ENCODE data around the gene CEBPZ. TPM values are rescaled to one million over a fixed set of nuclear protein-coding genes. Genes with fewer than 3 reads are reported as not detected.

Gene CEBPZ
- total and polyA plus RNA-seq, 2 donors (not counting 1 experiment from before 2014, with no cell fraction given), result 5.3 to 56.5 TPM

DNA sequence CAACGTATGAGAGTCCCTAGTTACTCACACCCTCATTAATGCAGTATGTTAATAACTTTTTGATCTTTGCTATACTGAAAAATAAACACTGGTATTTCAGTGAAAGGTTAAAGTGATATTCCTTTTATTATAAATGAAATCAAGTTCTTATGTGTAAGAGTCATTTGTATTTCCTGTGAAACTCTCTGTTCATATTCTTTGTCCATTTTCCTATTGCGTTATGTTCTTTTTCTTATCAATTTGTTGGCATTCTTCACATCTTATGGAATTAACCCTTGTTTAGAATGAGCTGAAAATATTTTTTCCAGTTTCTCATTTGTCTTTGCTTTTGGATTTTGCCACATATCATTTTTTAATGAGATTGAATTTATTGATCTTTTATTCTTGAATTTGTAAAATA is 44.9 kb upstream of the CEBPZ start:
- Histone ChIP-seq H3K27me3 (replicated peaks in 1 of 4; ENCODE audit: control extremely low read depth in 1 of 4, control insufficient read depth in 3 of 4, insufficient read depth in 4 of 4, low read length in 3 of 4) (no peaks in the 10 kb centered on the region), H3K9me3 (ENCODE audit: control extremely low read depth in 1 of 3, control insufficient read depth in 2 of 3, insufficient read depth in 1 of 3, low read length in 2 of 3) (no peaks in the 10 kb centered on the region), H3K4me3 (ENCODE audit: control extremely low read depth in 1 of 5, extremely low read depth in 1 of 5, insufficient read depth in 1 of 5, low read depth in 2 of 5, low read length in 4 of 5) (no peak overlapping the region), H3K4me1 (ENCODE audit: control insufficient read depth in 2 of 2, insufficient read depth in 2 of 2, low read length in 2 of 2) (no peaks in the 10 kb centered on the region), H3K4me2 (replicated peaks; ENCODE audit: low read depth, low read length, poor library complexity, severe bottlenecking) (no peak overlapping the region), H3K9ac (ENCODE audit: low read length) (no peak overlapping the region), H3K79me2 (ENCODE audit: control insufficient read depth, insufficient read depth, low read length) (no peaks in the 10 kb centered on the region), H4K20me1 (ENCODE audit: control insufficient read depth, insufficient read depth, low read length, poor library complexity, severe bottlenecking) (no peaks in the 10 kb centered on the region), H2AFZ (ENCODE audit: insufficient read depth, low read depth, low read length, poor library complexity, severe bottlenecking) (no peak overlapping the region), H3K27ac (ENCODE audit: low read length in 2 of 2) (no peak overlapping the region), H3K36me3 (replicated peaks in 1 of 2; ENCODE audit: control extremely low read depth in 1 of 2, control insufficient read depth in 1 of 2, extremely low read depth in 1 of 2, insufficient read depth in 2 of 2, low read length in 1 of 2) (peaks cover 15 to 77% of the 10 kb centered on the region in 2 experiments)
- intact Hi-C loops (cut with micrococcal nuclease), result no loop called here
- POLR2A ChIA-PET, result no interaction called here
- CTCF ChIA-PET, result no interaction called here
- Mint-ChIP-seq H3K4me3 (no peak overlapping the region), H3K9me3 (ENCODE audit: insufficient read depth) (no peaks in the 10 kb centered on the region), H3K27ac (no peak overlapping the region), H3K4me1 (no peaks in the 10 kb centered on the region), H3K27me3 (no peaks in the 10 kb centered on the region)
- DNase-seq (no peak), ATAC-seq (ENCODE audit: low read depth) (no peak)
- no peak for TF ChIP-seq EZH2 (IDR thresholded peaks at IDR 0.05; ENCODE audit: borderline replicate concordance, insufficient read depth, low read depth, low read length, poor library complexity, severe bottlenecking)
- TF ChIP-seq CTCF (IDR thresholded peaks at IDR 0.05), result no peak
- WGBS (ENCODE audit: insufficient coverage), result no CpG with 5 or more reads among the region's 2 CpGs

GRCh38 chr2:37274359-37274965 is 43.1 kb upstream of the CEBPZ start:
- no peaks in the 10 kb centered on the region for H3K27me3 Mint-ChIP-seq
- H3K27me3 ChIP-seq (replicated peaks in 1 of 4; ENCODE audit: control extremely low read depth in 1 of 4, control insufficient read depth in 3 of 4, insufficient read depth in 4 of 4, low read length in 3 of 4), result no peaks in the 10 kb centered on the region
- no peak overlapping the region for H3K27ac Mint-ChIP-seq
- no peak overlapping the region for H3K4me2 ChIP-seq (replicated peaks; ENCODE audit: low read depth, low read length, poor library complexity, severe bottlenecking)
- 100% methylated on average over 2 of the region's 6 CpGs for WGBS (ENCODE audit: insufficient coverage)
- H3K9me3 ChIP-seq (ENCODE audit: control extremely low read depth in 1 of 3, control insufficient read depth in 2 of 3, insufficient read depth in 1 of 3, low read length in 2 of 3), result no peaks in the 10 kb centered on the region
- no peaks in the 10 kb centered on the region for H3K4me1 Mint-ChIP-seq
- H3K9ac ChIP-seq (ENCODE audit: low read length), result no peak overlapping the region
- no peak overlapping the region for H3K27ac ChIP-seq (ENCODE audit: low read length in 2 of 2)
- H3K79me2 ChIP-seq (ENCODE audit: control insufficient read depth, insufficient read depth, low read length), result no peaks in the 10 kb centered on the region
- POLR2A ChIA-PET, result no interaction called here
- intact Hi-C loops (cut with micrococcal nuclease), result no loop called here
- H3K4me1 ChIP-seq (ENCODE audit: control insufficient read depth in 2 of 2, insufficient read depth in 2 of 2, low read length in 2 of 2), result no peaks in the 10 kb centered on the region
- H2AFZ ChIP-seq (ENCODE audit: insufficient read depth, low read depth, low read length, poor library complexity, severe bottlenecking), result no peak overlapping the region
- ATAC-seq (ENCODE audit: low read depth) (no peak), DNase-seq (no peak)
- no peaks in the 10 kb centered on the region for H4K20me1 ChIP-seq (ENCODE audit: control insufficient read depth, insufficient read depth, low read length, poor library complexity, severe bottlenecking)
- H3K4me3 Mint-ChIP-seq, result no peak overlapping the region
- CTCF ChIA-PET, result no interaction called here
- peaks cover 21 to 77% of the 10 kb centered on the region in 2 experiments for H3K36me3 ChIP-seq (replicated peaks in 1 of 2; ENCODE audit: control extremely low read depth in 1 of 2, control insufficient read depth in 1 of 2, extremely low read depth in 1 of 2, insufficient read depth in 2 of 2, low read length in 1 of 2)
- no peak overlapping the region for H3K4me3 ChIP-seq (ENCODE audit: control extremely low read depth in 1 of 5, extremely low read depth in 1 of 5, insufficient read depth in 1 of 5, low read depth in 2 of 5, low read length in 4 of 5)
- no peaks in the 10 kb centered on the region for H3K9me3 Mint-ChIP-seq (ENCODE audit: insufficient read depth)
- no peak for TF ChIP-seq CTCF (IDR thresholded peaks at IDR 0.05)
- no peak for TF ChIP-seq EZH2 (IDR thresholded peaks at IDR 0.05; ENCODE audit: borderline replicate concordance, insufficient read depth, low read depth, low read length, poor library complexity, severe bottlenecking)
